Neutrophil (primary cell): ENCODE data around the gene ITGA1.

Source experiments
- H3K27ac ChIP-seq: fragments of 200-600 bp; sonication (generic); 2 replicates; pipeline ENCODE4 v1.5.1; 2016; ENCODE audit warnings: mild to moderate bottlenecking, moderate library complexity
- H3K27me3 ChIP-seq: fragments of 200-600 bp; sonication (generic); 2 replicates; pipeline ENCODE4 v1.6.0; 2016; ENCODE audit warnings: mild to moderate bottlenecking
- H3K36me3 ChIP-seq: fragments of 200-600 bp; sonication (generic); 2 replicates; pipeline ENCODE4 v1.5.1; 2017
- H3K4me1 ChIP-seq, 2 experiments: fragments of 200-600 bp in 1 of 2; sonication (generic) in 1 of 2; 1 replicate in 1 of 2; 2 replicates in 1 of 2; pipeline versions ENCODE4 v1.5.1 to v1.6.1; 2013 to 2016; ENCODE audit warnings: low read depth in 1 of 2, low read length in 1 of 2, mild to moderate bottlenecking in 1 of 2, moderate library complexity in 1 of 2; ENCODE audit not compliant: control insufficient read depth in 1 of 2, insufficient read depth in 1 of 2
- H3K4me3 ChIP-seq, 2 experiments: fragments of 200-600 bp in 1 of 2; sonication (generic) in 1 of 2; 1 replicate in 1 of 2; 2 replicates in 1 of 2; pipeline ENCODE4 v1.5.1; 2013 to 2016; ENCODE audit warnings: low read depth in 1 of 2, low read length in 1 of 2, mild to moderate bottlenecking in 1 of 2, moderate library complexity in 1 of 2
- H3K9me3 ChIP-seq: fragments of 200-600 bp; sonication (generic); 2 replicates; pipeline ENCODE4 v1.5.1; 2016
- TF ChIP-seq, protein P1 (sequence below): fragments of 200-600 bp; sonication (generic); IDR thresholded peaks from 2 replicates; pipeline ENCODE4 v1.5.1; 2016; ENCODE audit warnings: antibody characterized with exemption

Gene ITGA1

DNA sequence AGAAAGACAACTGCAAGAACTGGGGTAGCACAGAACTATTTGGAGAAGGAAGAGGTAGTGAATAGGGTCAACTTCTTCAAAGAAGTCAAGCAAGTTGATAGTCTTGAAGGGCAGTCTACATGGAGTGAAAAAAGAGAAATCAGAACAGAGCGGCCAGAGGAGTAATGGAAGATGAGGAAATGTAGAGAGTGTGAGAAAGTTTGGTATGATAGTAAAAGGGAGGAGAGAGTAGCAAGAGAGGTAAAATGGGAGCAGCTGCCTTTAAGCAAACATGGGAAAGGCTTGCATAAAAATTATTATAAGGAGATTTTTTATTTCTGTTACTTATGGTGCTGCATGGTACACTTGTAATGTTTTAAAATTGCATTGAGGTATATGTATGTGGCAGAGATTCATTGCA is 208.2 kb downstream of the ITGA1 start:
- Histone ChIP-seq H3K27ac (no peak overlapping the region), H3K4me1 (no peaks in the 10 kb centered on the region), H3K36me3 (no peaks in the 10 kb centered on the region), H3K27me3 (peaks cover 36% of the 10 kb centered on the region), H3K9me3 (no peaks in the 10 kb centered on the region), H3K4me3 (no peak overlapping the region)
- TF ChIP-seq, protein P1, sequence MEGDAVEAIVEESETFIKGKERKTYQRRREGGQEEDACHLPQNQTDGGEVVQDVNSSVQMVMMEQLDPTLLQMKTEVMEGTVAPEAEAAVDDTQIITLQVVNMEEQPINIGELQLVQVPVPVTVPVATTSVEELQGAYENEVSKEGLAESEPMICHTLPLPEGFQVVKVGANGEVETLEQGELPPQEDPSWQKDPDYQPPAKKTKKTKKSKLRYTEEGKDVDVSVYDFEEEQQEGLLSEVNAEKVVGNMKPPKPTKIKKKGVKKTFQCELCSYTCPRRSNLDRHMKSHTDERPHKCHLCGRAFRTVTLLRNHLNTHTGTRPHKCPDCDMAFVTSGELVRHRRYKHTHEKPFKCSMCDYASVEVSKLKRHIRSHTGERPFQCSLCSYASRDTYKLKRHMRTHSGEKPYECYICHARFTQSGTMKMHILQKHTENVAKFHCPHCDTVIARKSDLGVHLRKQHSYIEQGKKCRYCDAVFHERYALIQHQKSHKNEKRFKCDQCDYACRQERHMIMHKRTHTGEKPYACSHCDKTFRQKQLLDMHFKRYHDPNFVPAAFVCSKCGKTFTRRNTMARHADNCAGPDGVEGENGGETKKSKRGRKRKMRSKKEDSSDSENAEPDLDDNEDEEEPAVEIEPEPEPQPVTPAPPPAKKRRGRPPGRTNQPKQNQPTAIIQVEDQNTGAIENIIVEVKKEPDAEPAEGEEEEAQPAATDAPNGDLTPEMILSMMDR, result no peak

DNA sequence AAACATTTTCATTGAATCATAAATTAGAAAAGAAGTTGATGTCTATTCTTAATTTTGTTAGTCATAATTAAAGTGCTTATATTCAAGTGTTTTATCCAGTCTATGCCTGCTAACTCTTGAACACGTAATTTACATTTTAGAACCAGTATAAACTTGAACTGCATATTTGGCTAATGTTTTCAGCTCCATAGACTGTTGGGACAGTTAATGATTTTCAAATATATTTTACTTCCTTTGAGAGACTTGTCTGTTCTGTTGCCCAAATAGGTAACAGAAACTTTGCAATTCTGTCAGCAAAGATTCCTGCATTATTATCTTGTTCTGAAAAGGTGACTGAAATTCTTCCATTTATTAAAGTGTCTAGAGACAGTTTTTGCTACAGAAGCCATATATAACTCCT is 209.3 kb downstream of the ITGA1 start:
- TF ChIP-seq, protein P1, result no peak
- Histone ChIP-seq H3K4me1 (no peaks in the 10 kb centered on the region), H3K4me3 (no peak overlapping the region), H3K27me3 (peaks cover 25% of the 10 kb centered on the region), H3K36me3 (no peaks in the 10 kb centered on the region), H3K9me3 (no peaks in the 10 kb centered on the region), H3K27ac (no peak overlapping the region)

DNA sequence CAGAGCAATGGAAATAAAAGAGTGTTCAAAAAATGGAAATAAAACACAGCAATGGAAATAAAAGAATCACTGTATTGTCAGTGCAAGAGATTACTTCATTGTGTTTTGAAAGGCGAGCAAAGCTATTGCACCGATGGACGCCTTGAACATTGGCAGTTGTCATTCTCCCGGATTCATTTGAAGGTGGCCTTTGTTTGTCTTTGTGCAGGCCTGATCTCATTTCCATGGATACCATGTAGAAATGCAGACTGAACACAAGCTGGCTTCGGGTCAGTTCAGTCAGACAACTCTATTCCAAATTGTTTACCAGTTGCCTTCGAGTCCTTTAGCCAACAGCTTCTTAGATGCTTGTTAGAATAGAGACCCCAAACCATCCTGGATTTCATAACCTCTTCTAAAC is 209.7 kb downstream of the ITGA1 start:
- Histone ChIP-seq H3K9me3 (no peaks in the 10 kb centered on the region), H3K36me3 (no peaks in the 10 kb centered on the region), H3K4me3 (no peak overlapping the region), H3K4me1 (no peaks in the 10 kb centered on the region), H3K27me3 (peaks cover 21% of the 10 kb centered on the region), H3K27ac (no peak overlapping the region)
- TF ChIP-seq, protein P1, result no peak

GRCh38 chr5:52998552-52999313 is 211.0 kb downstream of the ITGA1 start:
- no peak overlapping the region for H3K4me3 ChIP-seq
- H3K9me3 ChIP-seq, result no peaks in the 10 kb centered on the region
- H3K36me3 ChIP-seq, result no peaks in the 10 kb centered on the region
- H3K27me3 ChIP-seq, result peaks cover 8% of the 10 kb centered on the region
- no peak overlapping the region for H3K27ac ChIP-seq
- H3K4me1 ChIP-seq, result no peaks in the 10 kb centered on the region
- TF ChIP-seq, protein P1, result no peak

DNA sequence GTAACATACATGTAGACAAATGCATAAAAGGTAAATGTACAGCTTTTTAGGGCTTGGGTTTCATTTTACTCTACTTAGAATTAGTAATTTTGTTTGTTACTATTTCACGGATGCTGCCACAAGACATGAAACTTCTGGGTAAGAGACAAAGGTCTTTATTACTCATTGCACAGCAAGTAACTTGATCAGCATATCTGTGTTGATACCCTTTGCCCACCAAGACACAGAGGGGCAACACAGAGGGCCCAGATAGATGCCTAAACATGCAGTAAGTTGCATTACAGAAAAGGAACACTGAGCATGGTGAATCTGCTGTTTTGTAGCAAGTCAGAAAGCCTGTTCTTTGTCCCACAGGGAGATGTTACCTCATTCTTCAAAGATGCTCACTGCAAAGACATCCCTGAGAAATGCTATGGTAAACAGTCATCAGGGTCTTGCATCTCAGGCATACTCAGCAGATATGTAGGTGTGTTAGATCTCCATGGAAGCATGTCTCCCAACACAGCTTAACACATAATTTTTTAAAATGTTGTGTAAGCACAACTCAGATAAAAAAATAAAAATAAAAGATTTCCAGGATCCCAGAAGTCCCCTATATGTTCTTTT is 211.7 kb downstream of the ITGA1 start:
- Histone ChIP-seq H3K27me3 (peaks cover under 1% of the 10 kb centered on the region), H3K4me3 (no peak overlapping the region), H3K36me3 (no peaks in the 10 kb centered on the region), H3K27ac (no peak overlapping the region), H3K9me3 (no peaks in the 10 kb centered on the region), H3K4me1 (no peaks in the 10 kb centered on the region)
- TF ChIP-seq, protein P1, result no peak
